Panc1 (cell line): ENCODE data around the gene CNIH2. TPM values are rescaled to one million over a fixed set of nuclear protein-coding genes. Genes with fewer than 3 reads are reported as not detected.

Source experiments
- ATAC-seq: fragments of 200-7000 bp; cut with Tn5 transposase; 2 replicates; pipeline ENCODE4 v1.9.1; 2020; ENCODE audit warnings: mild to moderate bottlenecking, moderate library complexity
- BruUV-seq: library from RNA; stranded (reverse); fragments of 400-500 nt; replicated peaks from 2 replicates; lab custom pipeline; 2021; lab: Mats Ljungman, UMichigan
- CTCF ChIA-PET: fragments of 300-600 bp; sonication (Branson Sonifier 250); formaldehyde crosslinking; loops from one replicate; lab custom pipeline; 2022; ENCODE audit warnings: antibody characterized with exemption; lab: Charles Lee
- POLR2A ChIA-PET: fragments of 300-600 bp; sonication (Branson Sonifier 250); formaldehyde crosslinking; loops from one replicate; lab custom pipeline; 2022; ENCODE audit warnings: antibody characterized with exemption; lab: Charles Lee
- DNase-seq: peaks from one replicate; pipeline ENCODE4 v3.0.0-alpha.2; 2010; ENCODE audit warnings: low read depth, low spot score
- H3K27ac ChIP-seq: 2 replicates; pipeline ENCODE4 v1.5.1; 2011; ENCODE audit warnings: mild to moderate bottlenecking, low read length, inconsistent platforms
- H3K27me3 ChIP-seq: fragments of 200-500 bp; sonication (Bioruptor generic); 2 replicates; pipeline ENCODE4 v1.6.0; 2014; ENCODE audit warnings: low read length, inconsistent platforms; ENCODE audit not compliant: control insufficient read depth, insufficient read depth
- H3K36me3 ChIP-seq: fragments of 200-500 bp; sonication (Bioruptor generic); 2 replicates; pipeline ENCODE4 v1.5.1; 2014; ENCODE audit warnings: inconsistent platforms, mild to moderate bottlenecking, low read length, moderate library complexity; ENCODE audit not compliant: control insufficient read depth, insufficient read depth
- H3K4me1 ChIP-seq: 2 replicates; pipeline ENCODE4 v1.5.1; 2011; ENCODE audit warnings: inconsistent platforms, mild to moderate bottlenecking, low read length, moderate library complexity; ENCODE audit not compliant: control insufficient read depth, insufficient read depth
- H3K4me3 ChIP-seq, 2 experiments: 2 replicates each; pipeline ENCODE4 v1.5.1; 2011 to 2012; ENCODE audit warnings: low read depth in 2 of 2, low read length in 2 of 2, mild to moderate bottlenecking in 2 of 2, inconsistent platforms in 1 of 2, moderate library complexity in 1 of 2
- H3K9me3 ChIP-seq: fragments of 200-500 bp; sonication (Bioruptor generic); 2 replicates; pipeline ENCODE4 v1.5.1; 2014; ENCODE audit warnings: low read depth, mild to moderate bottlenecking, inconsistent platforms, low read length, moderate library complexity; ENCODE audit not compliant: control insufficient read depth, insufficient read depth
- CTCF ChIP-seq: fragments of 450-650 bp; IDR thresholded peaks from 2 replicates; pipeline ENCODE4 v1.5.1; 2017; ENCODE audit warnings: mild to moderate bottlenecking
- POLR2AphosphoS5 ChIP-seq: IDR thresholded peaks from 2 replicates; pipeline ENCODE4 v1.6.1; 2012; ENCODE audit warnings: mild to moderate bottlenecking, low read depth, low read length, moderate library complexity
- REST ChIP-seq, 2 experiments: IDR thresholded peaks; 2 replicates each; pipeline ENCODE4 v1.6.1; 2011 to 2012; ENCODE audit warnings: low read depth in 2 of 2, control low read depth in 1 of 2, low read length in 1 of 2, mild to moderate bottlenecking in 1 of 2, moderate library complexity in 1 of 2; ENCODE audit not compliant: insufficient read depth in 1 of 2
- SIN3A ChIP-seq: IDR thresholded peaks from 2 replicates; pipeline ENCODE4 v1.6.1; 2012; ENCODE audit warnings: low read depth, mild to moderate bottlenecking, low read length, moderate library complexity, borderline replicate concordance; ENCODE audit not compliant: insufficient read depth
- TCF7L2 ChIP-seq: IDR thresholded peaks from 2 replicates; pipeline ENCODE4 v1.6.1; 2011; ENCODE audit warnings: mild to moderate bottlenecking, low read depth, low read length, inconsistent platforms
- in situ Hi-C: cut with HindIII; loops from 2 replicates; pipeline ENCODE4 v1.10.0; 2016; ENCODE audit warnings: low sequenced_read_pairs, low pct_unique_long_range_greater_than_20kb
- intact Hi-C: fragments of 100-400 bp; cut with micrococcal nuclease; formaldehyde crosslinking; loops from one replicate; pipeline ENCODE4 v1.10.0; 2022; ENCODE audit not compliant: unreplicated experiment
- total RNA-seq: library from RNA; stranded (reverse); gene quantifications from one replicate; pipeline ENCODE4 v1.2.1, GENCODE V29; 2021; ENCODE audit not compliant: unreplicated experiment

Gene CNIH2
- total RNA-seq, 1 experiment from 2014 or later = 9.3 TPM

GRCh38 chr11:66264914-66265313 is 13.1 kb upstream of the CNIH2 start:
- no peak for ATAC-seq
- TF ChIP-seq POLR2AphosphoS5 = no peak
- peak; percentile 84; the same call in 1 of the 2 replicates for TF ChIP-seq CTCF
- BruUV-seq = no TSS peak
- in situ Hi-C loops = no loop called here
- Histone ChIP-seq H3K4me3 (no peak overlapping the region), H3K27me3 (no peaks in the 10 kb centered on the region), H3K9me3 (no peaks in the 10 kb centered on the region), H3K4me1 (peaks cover 12% of the 10 kb centered on the region), H3K36me3 (0 out of 2 replicates have a peak, but pooled peaks cover 4% of the 10 kb centered on the region), H3K27ac (no peak overlapping the region)
- ChIA-PET CTCF (interaction anchor here (0.6 kb wide), 1 partner anchor 183 kb away, joined by 11 read pairs; no protein-coding TSS in a partner anchor), POLR2A (no interaction called here)
- intact Hi-C loops = no loop called here
- no peak for DNase-seq

- Histone ChIP-seq H3K27me3 (no peaks in the 10 kb centered on the region), H3K4me1 (peaks cover 12% of the 10 kb centered on the region), H3K27ac (no peak overlapping the region), H3K9me3 (no peaks in the 10 kb centered on the region), H3K4me3 (no peak overlapping the region), H3K36me3 (0 out of 2 replicates have a peak, but pooled peaks cover 4% of the 10 kb centered on the region)
- ChIA-PET CTCF (no interaction called here), POLR2A (no interaction called here)
- intact Hi-C loops (no loop called here), in situ Hi-C loops (no loop called here)
- no TSS peak for BruUV-seq
- no peak for ATAC-seq
- no peak for DNase-seq
- TF ChIP-seq SIN3A = no peak
- no peak for TF ChIP-seq TCF7L2
- TF ChIP-seq CTCF = no peak
- no peak for TF ChIP-seq POLR2AphosphoS5
- no peak for TF ChIP-seq REST (IDR thresholded peaks at IDR 0.05; ENCODE audit: insufficient read depth in 1 of 2, low read depth in 2 of 2, low read length in 1 of 2)
Measured at GRCh38 chr11:66265531-66266377, 12.2 kb upstream of the CNIH2 start.
